HG02973 (cell line): ENCODE results near the gene NOTCH1.
"Not testable (repeated sequence)": the region's sequence is repeated elsewhere in the genome, so short reads cannot be mapped to it uniquely, and the experiment has no call there.

Experiments
- ATAC-seq: cut with Tn5 transposase; IDR thresholded peaks from one replicate; pipeline ENCODE4 v1.9.1; 2021; ENCODE audit warnings: moderate library complexity; ENCODE audit not compliant: unreplicated experiment

Gene NOTCH1

DNA sequence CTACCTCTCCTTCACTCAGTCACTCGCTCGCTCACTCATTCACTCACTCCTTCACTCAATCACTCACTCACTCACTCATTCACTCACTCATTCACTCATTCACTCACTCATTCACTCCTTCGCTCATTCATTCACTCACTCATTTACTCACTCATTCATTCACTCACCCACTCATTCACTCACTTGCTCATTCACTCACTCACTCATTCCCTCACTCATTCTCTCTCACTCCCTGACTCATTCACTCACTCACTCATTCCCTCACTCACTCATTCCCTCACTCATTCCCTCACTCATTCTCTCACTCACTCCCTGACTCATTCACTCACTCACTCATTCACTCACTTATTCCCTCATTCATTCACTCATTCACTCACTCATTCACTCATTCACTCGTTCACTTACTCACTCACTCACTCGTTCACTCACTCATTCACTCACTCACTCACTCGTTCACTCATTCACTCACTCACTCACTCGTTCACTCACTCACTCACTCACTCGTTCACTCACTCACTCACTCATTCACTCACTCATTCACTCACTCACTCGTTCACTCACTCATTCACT is 33.9 kb upstream of the NOTCH1 start:
- not testable (repeated sequence) for ATAC-seq

GRCh38 chr9:136578915-136579649 is 33.2 kb upstream of the NOTCH1 start:
- no peak for ATAC-seq

DNA sequence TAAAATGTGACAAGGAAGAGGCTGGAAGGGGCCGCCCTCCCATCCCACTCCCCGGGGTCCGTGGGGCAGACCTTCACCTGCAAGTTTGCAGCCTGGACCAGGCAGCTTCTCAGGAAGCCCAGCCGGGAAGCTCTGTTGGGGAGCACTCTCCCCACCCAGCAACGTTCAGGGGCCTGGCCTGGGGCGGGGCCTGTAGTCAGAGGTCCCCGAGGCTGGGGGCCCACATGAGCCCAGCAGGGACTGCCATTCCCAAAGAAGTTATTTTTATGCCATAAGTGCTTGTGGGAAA is 32.7 kb upstream of the NOTCH1 start:
- ATAC-seq, result no peak

GRCh38 chr9:136577941-136578625 is 32.2 kb upstream of the NOTCH1 start:
- ATAC-seq, result no peak

DNA sequence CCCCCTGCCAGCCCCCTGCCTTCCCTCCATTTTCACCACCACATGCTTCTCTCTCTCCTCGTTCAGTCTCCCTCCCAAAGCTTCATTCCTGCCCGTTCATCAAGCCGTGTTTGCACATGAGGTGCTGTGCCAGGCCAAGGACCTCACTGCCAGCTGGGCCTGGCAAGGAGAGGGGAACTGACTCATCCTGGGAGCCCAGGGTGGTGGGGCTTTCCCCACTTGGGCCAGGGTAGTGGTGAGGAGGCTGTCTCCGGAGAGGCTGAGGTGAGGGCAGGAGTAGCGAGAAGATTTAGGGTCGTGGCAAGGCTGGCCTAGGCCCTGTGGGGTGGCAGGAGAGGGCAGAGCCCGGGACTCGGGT is 30.4 kb upstream of the NOTCH1 start:
- ATAC-seq, result no peak

GRCh38 chr9:136575626-136576268 is 29.9 kb upstream of the NOTCH1 start:
- ATAC-seq, result no peak

- not testable (repeated sequence) for ATAC-seq
Measured at GRCh38 chr9:136574606-136575005, 28.8 kb upstream of the NOTCH1 start.

GRCh38 chr9:136572828-136573625 is 27.2 kb upstream of the NOTCH1 start:
- ATAC-seq, result no peak

- ATAC-seq, result no peak
Measured at GRCh38 chr9:136572003-136572827, 26.4 kb upstream of the NOTCH1 start.

GRCh38 chr9:136571531-136571930 is 25.7 kb upstream of the NOTCH1 start:
- no peak for ATAC-seq

DNA sequence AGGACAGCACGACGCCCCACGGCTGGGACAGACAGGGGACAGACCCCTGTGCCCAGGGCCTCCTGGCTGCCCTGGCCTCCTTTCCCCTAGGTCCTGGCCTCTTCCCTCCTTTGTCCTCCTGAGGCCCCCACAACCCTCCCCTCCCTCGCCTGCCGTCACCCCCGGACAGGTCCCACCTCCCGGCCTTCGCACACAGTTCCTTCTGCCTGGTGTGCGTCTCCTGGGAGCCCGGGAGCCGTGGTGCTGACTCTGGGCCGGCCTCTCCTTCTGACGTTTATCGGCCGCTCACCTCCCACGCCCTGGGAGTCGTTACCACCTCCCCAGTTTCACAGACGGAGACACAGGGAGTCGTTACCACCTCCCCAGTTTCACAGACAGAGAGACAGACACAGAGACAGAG is 25.1 kb upstream of the NOTCH1 start:
- no peak for ATAC-seq

- no peak for ATAC-seq
Measured at GRCh38 chr9:136570191-136570845, 24.5 kb upstream of the NOTCH1 start.

- ATAC-seq, result no peak
Measured at GRCh38 chr9:136569526-136570148, 23.8 kb upstream of the NOTCH1 start.

GRCh38 chr9:136568288-136569081 is 22.6 kb upstream of the NOTCH1 start:
- no peak for ATAC-seq

GRCh38 chr9:136567651-136568287 is 21.9 kb upstream of the NOTCH1 start:
- no peak for ATAC-seq

DNA sequence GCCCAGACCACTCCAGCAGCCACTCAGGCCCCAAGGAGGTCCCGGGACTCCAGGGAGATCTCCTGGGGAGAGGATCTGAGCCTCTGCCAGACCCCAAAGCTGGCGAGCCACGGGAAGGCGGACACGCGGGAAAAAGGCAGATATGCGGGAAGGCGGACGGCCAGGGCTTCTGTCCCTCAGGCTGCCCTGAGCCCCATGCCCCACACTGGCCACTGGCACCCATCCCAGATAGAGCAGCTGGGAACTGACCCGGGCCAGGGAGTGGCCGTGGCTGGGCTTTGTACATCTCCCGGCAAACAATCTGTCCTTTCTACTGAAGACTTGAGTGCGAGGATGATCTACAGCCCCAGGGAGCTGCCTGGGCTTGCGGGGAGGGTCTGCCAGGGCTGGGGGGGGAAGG is 21.1 kb upstream of the NOTCH1 start:
- no peak for ATAC-seq

- ATAC-seq, result no peak
Measured at GRCh38 chr9:136566553-136566895, 20.7 kb upstream of the NOTCH1 start.
